Neuron (in vitro differentiated cells): ENCODE measurements around the gene MAP7.
A peak's percentile ranks its signal among the peaks of the same experiment; 100 is the strongest.
"Not testable (repeated sequence)": the region's sequence is repeated elsewhere in the genome, so short reads cannot be mapped to it uniquely, and the experiment has no call there.

Source experiments
- H2AFZ ChIP-seq: one replicate; pipeline ENCODE4 v1.6.1; 2013; ENCODE audit warnings: low read depth, mild to moderate bottlenecking, inconsistent platforms, low read length, moderate library complexity
- H3K27me3 ChIP-seq: one replicate; pipeline ENCODE4 v1.6.1; 2013; ENCODE audit warnings: low read length; ENCODE audit not compliant: insufficient read depth
- H3K36me3 ChIP-seq: one replicate; pipeline ENCODE4 v1.6.1; 2013; ENCODE audit warnings: low read length; ENCODE audit not compliant: insufficient read depth
- H3K4me1 ChIP-seq: one replicate; pipeline ENCODE4 v1.6.1; 2013; ENCODE audit warnings: low read length; ENCODE audit not compliant: insufficient read depth
- H3K4me3 ChIP-seq: 2 replicates; pipeline ENCODE4 v1.5.1; 2013; ENCODE audit warnings: mild to moderate bottlenecking, low read length, moderate library complexity
- H3K9me3 ChIP-seq: one replicate; pipeline ENCODE4 v1.6.1; 2013; ENCODE audit warnings: low read length

MAP7 gene

DNA sequence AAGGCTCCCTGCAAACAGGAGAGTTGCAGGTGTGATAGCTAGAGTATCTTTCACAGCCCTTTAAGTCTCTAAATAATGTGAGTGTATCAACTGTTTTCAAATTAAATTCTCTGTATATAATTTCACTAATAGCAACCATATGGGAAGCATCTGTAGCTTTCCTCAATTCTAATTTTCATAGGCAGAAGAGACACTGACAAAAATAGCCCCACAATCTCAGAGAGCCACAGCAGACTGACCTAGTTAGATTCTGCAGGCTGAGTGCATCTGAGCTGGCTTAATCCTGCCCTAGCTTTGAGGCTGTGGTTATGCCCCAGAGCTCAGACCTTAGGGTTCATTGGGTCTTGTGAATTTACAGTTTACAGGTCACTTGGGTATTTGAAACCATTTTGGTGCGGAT lies 63.9 kb downstream of the MAP7 start:
- H3K9me3 ChIP-seq: no peaks in the 10 kb centered on the region
- H3K36me3 ChIP-seq: no peaks in the 10 kb centered on the region
- H2AFZ ChIP-seq: no peak overlapping the region
- H3K4me3 ChIP-seq: no peak overlapping the region
- H3K4me1 ChIP-seq: no peaks in the 10 kb centered on the region
- no peaks in the 10 kb centered on the region for H3K27me3 ChIP-seq

DNA sequence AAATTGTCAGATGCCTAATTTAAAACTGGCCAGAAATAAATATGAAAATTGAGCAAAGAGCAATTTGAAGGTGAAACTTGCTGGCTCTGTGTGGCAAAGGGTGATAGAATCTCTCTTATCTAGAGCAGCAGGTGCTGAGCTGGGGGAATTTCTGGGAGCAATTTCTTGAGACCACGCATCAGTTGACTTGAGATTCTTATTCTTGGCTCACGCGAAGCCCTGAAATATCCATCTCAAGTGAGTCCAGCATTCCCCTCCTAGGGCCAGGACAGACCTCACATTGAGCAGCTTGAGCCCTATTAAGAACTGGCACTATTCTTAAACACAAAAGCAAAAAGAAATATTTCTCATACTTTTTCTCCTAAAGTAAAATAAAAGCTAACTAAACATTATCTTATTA lies 66.3 kb downstream of the MAP7 start:
- no peak overlapping the region for H2AFZ ChIP-seq
- no peaks in the 10 kb centered on the region for H3K4me1 ChIP-seq
- H3K36me3 ChIP-seq: no peaks in the 10 kb centered on the region

GRCh38 chr6:136483005-136483404 lies 67.2 kb downstream of the MAP7 start:
- not testable (repeated sequence) for H3K9me3 ChIP-seq, H3K4me3 ChIP-seq, H3K4me1 ChIP-seq, H2AFZ ChIP-seq, H3K36me3 ChIP-seq, H3K27me3 ChIP-seq

More for the DNA sequence above, 66.3 kb downstream of the MAP7 start:
- H3K27me3 ChIP-seq: no peaks in the 10 kb centered on the region
- H3K9me3 ChIP-seq: no peaks in the 10 kb centered on the region
- no peak overlapping the region for H3K4me3 ChIP-seq

- no peaks in the 10 kb centered on the region for H3K4me1 ChIP-seq
- no peaks in the 10 kb centered on the region for H3K36me3 ChIP-seq
- no peaks in the 10 kb centered on the region for H3K27me3 ChIP-seq
- no peak overlapping the region for H2AFZ ChIP-seq
- H3K4me3 ChIP-seq: no peak overlapping the region
- H3K9me3 ChIP-seq: no peaks in the 10 kb centered on the region
Observed at GRCh38 chr6:136477548-136477947, 72.7 kb downstream of the MAP7 start.

DNA sequence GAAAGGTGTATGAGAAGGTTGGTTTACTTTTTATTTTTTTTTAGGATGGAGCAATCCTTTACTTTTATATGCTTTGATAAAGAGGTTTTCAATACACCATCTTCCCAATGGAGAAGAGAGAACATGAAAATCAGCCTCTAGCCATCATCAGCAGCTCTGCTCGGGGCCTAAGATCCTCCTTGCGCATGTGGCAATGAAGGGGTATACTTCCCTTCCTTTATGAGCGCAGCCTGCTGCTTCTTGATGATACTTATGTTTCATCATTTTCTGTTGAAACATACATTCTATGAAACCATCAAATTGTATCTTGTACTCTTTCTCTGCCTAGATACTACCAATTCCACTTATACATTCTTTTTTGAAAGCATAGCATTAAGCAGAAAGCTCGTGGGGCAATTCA lies 74.5 kb downstream of the MAP7 start:
- Histone ChIP-seq H3K4me3 (no peak overlapping the region), H3K36me3 (no peaks in the 10 kb centered on the region), H2AFZ (no peak overlapping the region), H3K27me3 (no peaks in the 10 kb centered on the region), H3K4me1 (no peaks in the 10 kb centered on the region), H3K9me3 (no peaks in the 10 kb centered on the region)

DNA sequence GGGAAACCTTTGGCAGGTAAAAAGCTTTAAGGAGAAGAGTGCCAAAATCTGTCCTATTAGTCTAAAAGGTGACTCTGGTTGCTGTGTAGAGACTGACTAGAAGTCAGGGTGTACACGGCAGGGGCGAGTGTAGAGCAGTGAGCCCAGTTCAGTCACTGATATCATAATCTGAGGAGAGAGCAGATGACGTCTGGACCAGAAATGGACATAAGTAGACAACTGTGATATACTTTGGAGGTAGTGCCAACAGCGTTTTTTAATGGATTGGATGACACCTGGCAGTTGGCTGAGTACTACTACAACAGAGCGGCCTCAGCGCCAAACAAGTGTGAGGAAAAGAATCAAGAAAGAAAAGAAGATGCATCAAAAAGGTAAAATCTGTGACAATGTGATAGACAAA lies 76.0 kb downstream of the MAP7 start:
- Histone ChIP-seq H2AFZ (no peak overlapping the region), H3K9me3 (no peaks in the 10 kb centered on the region), H3K36me3 (no peaks in the 10 kb centered on the region), H3K4me1 (no peaks in the 10 kb centered on the region), H3K4me3 (no peak overlapping the region), H3K27me3 (no peaks in the 10 kb centered on the region)

DNA sequence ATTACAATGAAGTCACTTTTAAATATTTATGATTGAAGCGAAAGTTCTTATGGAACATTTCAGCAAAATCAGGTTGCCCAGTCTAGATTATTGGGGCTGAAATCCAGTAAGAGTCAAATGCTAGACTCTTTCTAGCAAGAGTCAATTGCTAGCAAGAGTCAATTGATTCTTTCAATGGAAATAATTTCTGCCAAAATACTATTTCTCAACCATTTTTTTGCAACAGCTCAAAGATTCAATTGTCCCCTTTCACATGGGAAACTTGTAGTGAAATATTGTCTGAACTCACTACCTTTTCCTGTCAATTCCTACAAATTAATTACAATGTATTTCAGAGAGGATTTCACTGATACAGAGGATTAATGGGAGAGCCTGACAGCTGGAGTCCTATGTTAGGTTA lies 78.3 kb downstream of the MAP7 start:
- no peaks in the 10 kb centered on the region for H3K36me3 ChIP-seq
- no peaks in the 10 kb centered on the region for H3K4me1 ChIP-seq
- no peak overlapping the region for H2AFZ ChIP-seq
- H3K9me3 ChIP-seq: no peaks in the 10 kb centered on the region
- no peaks in the 10 kb centered on the region for H3K27me3 ChIP-seq
- no peak overlapping the region for H3K4me3 ChIP-seq

DNA sequence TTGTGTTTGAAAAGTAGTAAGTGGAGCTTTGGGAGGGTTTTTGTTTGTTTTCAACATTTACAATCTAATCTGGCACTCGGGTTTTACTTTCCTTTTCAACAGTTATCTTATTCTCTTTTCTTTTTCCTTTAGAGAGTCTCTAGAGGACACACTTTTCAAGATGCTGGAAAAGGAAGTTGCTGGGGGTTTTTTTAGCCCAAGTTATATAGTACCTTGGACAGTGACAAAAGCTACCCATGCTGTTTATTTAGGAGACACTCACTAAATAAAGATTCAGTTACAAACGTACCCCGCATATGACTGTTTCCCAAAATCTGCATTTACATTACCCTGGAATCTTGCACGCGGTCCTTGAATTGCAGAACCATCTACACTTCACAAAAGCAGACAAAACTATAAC lies 78.8 kb downstream of the MAP7 start:
- Histone ChIP-seq H3K36me3 (no peaks in the 10 kb centered on the region), H3K4me3 (no peak overlapping the region), H3K4me1 (peaks cover 5% of the 10 kb centered on the region), H3K27me3 (no peaks in the 10 kb centered on the region), H3K9me3 (no peaks in the 10 kb centered on the region), H2AFZ (no peak overlapping the region)

DNA sequence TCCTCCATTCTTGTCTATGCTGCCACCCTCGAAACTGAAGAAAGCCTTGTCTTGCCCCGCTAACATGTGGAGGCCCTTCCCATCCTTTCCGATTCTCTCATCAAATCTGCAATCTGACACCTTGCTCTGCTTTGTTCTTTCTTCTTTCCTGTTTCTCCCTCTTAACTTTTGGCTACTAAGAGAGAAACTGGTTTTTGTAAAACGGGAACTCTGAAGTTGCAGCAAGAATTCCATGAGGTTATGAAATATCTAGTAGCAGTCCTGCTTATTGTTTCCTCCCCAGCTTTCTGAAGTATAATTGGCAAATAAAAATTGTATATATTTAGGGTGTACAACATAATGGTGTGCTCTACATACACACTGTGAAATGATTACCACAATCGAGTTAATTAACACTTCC lies 80.2 kb downstream of the MAP7 start:
- no peak overlapping the region for H3K4me3 ChIP-seq
- H3K9me3 ChIP-seq: no peaks in the 10 kb centered on the region
- no peaks in the 10 kb centered on the region for H3K27me3 ChIP-seq
- H3K4me1 ChIP-seq: peaks cover 5% of the 10 kb centered on the region
- H3K36me3 ChIP-seq: no peaks in the 10 kb centered on the region
- no peak overlapping the region for H2AFZ ChIP-seq

DNA sequence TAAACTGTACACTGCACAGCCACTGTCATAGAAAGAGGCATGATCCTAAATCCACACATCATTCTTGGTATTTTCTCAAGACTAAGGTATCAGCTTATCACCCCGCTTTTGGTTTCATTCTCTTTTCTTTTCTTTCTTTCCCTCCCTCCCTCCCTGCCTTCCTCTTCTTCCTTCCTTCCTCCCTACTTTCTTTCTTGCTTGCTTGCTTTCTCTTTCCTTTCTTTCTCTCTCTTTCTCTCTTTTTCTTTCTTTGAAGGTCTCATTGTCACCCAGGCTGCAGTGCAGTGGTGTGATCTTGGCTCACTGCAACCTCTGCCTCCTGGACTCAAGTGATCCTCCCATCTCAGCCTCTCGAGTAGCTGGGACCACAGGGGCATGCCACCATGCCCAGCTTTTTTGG lies 81.1 kb downstream of the MAP7 start:
- Histone ChIP-seq H3K27me3 (no peaks in the 10 kb centered on the region), H3K36me3 (no peaks in the 10 kb centered on the region), H3K4me1 (peaks cover 5% of the 10 kb centered on the region), H3K4me3 (no peak overlapping the region), H3K9me3 (no peaks in the 10 kb centered on the region), H2AFZ (no peak overlapping the region)

DNA sequence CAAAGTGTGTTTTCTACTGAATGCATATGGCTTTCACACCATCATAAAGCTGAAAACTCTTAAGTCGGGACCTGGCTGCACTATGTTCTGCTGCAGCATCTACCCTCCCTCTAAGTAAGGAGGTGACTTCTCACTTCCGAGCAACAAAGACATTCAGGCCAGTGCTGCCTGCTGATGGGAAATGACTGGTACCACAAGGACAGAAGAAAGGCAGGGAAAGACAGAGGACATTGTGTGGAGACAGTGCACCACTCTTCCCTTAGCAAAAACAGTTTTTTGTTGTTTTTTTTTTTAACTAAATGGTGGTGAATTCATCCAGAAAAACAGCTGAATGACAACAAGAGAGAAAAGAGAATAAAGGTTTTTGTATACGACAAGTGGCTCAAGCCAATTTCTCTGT lies 81.5 kb downstream of the MAP7 start:
- H3K36me3 ChIP-seq: no peaks in the 10 kb centered on the region
- H2AFZ ChIP-seq: no peak overlapping the region
- H3K4me3 ChIP-seq: no peak overlapping the region
- H3K4me1 ChIP-seq: peaks cover 5% of the 10 kb centered on the region
- no peaks in the 10 kb centered on the region for H3K9me3 ChIP-seq
- H3K27me3 ChIP-seq: no peaks in the 10 kb centered on the region

- Histone ChIP-seq H3K9me3 (no peaks in the 10 kb centered on the region), H2AFZ (peak overlapping the region; percentile 90), H3K4me1 (peaks cover 5% of the 10 kb centered on the region), H3K36me3 (no peaks in the 10 kb centered on the region), H3K4me3 (peak overlapping the region; percentile 30), H3K27me3 (no peaks in the 10 kb centered on the region)
Observed at GRCh38 chr6:136467186-136467585, 83.0 kb downstream of the MAP7 start.

- Histone ChIP-seq H2AFZ (peak overlapping the region; percentile 90), H3K27me3 (no peaks in the 10 kb centered on the region), H3K4me3 (peak overlapping the region; percentile 30)
Observed at GRCh38 chr6:136466777-136467176, 83.4 kb downstream of the MAP7 start.

DNA sequence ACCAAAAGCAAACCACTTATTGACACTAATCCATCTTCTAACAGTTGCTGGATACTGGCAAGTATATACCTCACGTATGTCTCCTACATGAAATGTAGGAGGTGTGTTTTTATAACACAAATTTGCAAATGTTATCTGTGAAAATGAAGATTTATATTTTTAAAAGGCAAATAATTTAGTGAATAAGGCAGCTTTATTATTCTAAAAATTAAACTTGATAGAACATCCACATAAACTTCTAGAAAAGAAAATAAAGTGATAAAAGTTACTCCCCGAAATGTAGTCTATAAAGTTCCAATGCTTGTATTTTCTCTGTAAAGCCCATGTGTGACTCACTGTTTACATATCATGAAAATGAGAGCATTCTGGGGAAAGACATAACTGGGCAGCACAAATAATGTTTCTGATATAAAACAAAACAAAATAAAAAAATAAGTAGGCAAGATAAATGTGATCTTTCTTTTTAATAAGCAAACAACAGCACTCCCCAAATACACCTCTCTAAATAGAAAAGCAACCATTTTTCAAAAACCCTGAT lies 84.4 kb downstream of the MAP7 start:
- H3K4me3 ChIP-seq: no peak overlapping the region
- H3K27me3 ChIP-seq: no peaks in the 10 kb centered on the region
- H3K36me3 ChIP-seq: no peaks in the 10 kb centered on the region
- no peak overlapping the region for H2AFZ ChIP-seq
- H3K9me3 ChIP-seq: no peaks in the 10 kb centered on the region
- peaks cover 5% of the 10 kb centered on the region for H3K4me1 ChIP-seq

More at GRCh38 chr6:136466777-136467176, 83.4 kb downstream of the MAP7 start:
- no peaks in the 10 kb centered on the region for H3K36me3 ChIP-seq
- H3K4me1 ChIP-seq: peaks cover 5% of the 10 kb centered on the region
- H3K9me3 ChIP-seq: no peaks in the 10 kb centered on the region
